Esophagus squamous epithelium (tissue), 4 donors: ENCODE results near the gene ZHX3.

Experiments
- CTCF ChIP-seq, 6 experiments: fragments of 450-650 bp in 4 of 6; fragments of 200-600 bp in 2 of 6; sonication (generic) in 2 of 6; IDR thresholded peaks; one replicate each; pipeline ENCODE4 v1.5.1; 2016 to 2019; ENCODE audit warnings: antibody characterized with exemption in 6 of 6, mild to moderate bottlenecking in 4 of 6, moderate library complexity in 4 of 6
- POLR2A ChIP-seq, 4 donors: fragments of 450-650 bp; IDR thresholded peaks; one replicate each; pipeline ENCODE4 v1.6.1; 2017; ENCODE audit warnings: antibody characterized with exemption in 4 of 4, mild to moderate bottlenecking in 4 of 4, moderate library complexity in 3 of 4

- TF ChIP-seq CTCF (IDR thresholded peaks at IDR 0.05) (no peak), POLR2A (IDR thresholded peaks at IDR 0.05) (no peak)
Observed at GRCh38 chr20:41361757-41362747, 44.5 kb upstream of the ZHX3 start.
